Mucosa of stomach (tissue), 1 donor: ENCODE data around the gene ANP32E.
A peak's percentile ranks its signal among the peaks of the same experiment; 100 is the strongest.

Source experiments
- H3K27me3 ChIP-seq: one replicate; pipeline ENCODE4 v1.7.0; 2013; ENCODE audit warnings: mild to moderate bottlenecking, low read length; ENCODE audit not compliant: control insufficient read depth, insufficient read depth
- H3K36me3 ChIP-seq: one replicate; pipeline ENCODE4 v1.7.0; 2013; ENCODE audit warnings: low read length; ENCODE audit not compliant: control insufficient read depth, insufficient read depth
- H3K4me1 ChIP-seq: one replicate; pipeline ENCODE4 v1.7.0; 2013; ENCODE audit warnings: mild to moderate bottlenecking, low read length; ENCODE audit not compliant: control insufficient read depth, insufficient read depth
- H3K4me3 ChIP-seq: one replicate; pipeline ENCODE4 v1.7.0; 2013; ENCODE audit warnings: low read length
- H3K9ac ChIP-seq: one replicate; pipeline ENCODE4 v1.7.0; 2013; ENCODE audit warnings: mild to moderate bottlenecking, low read length, moderate library complexity
- H3K9me3 ChIP-seq: one replicate; pipeline ENCODE4 v1.7.0; 2013; ENCODE audit warnings: mild to moderate bottlenecking, low read length, moderate library complexity; ENCODE audit not compliant: control insufficient read depth
- donor health status: Pancreatic carcinoma.

Gene ANP32E

GRCh38 chr1:150267896-150268295, 32.0 kb upstream of the ANP32E start:
- H3K27me3 ChIP-seq = no peaks in the 10 kb centered on the region
- H3K9ac ChIP-seq = peak overlapping the region; percentile 100
- no peaks in the 10 kb centered on the region for H3K9me3 ChIP-seq
- peaks cover 25% of the 10 kb centered on the region for H3K4me1 ChIP-seq
- peak overlapping the region; percentile 98 for H3K4me3 ChIP-seq
- no peaks in the 10 kb centered on the region for H3K36me3 ChIP-seq

- peaks cover 4% of the 10 kb centered on the region for H3K9me3 ChIP-seq
- peaks cover 55% of the 10 kb centered on the region for H3K4me1 ChIP-seq
- no peaks in the 10 kb centered on the region for H3K27me3 ChIP-seq
- H3K4me3 ChIP-seq = no peak overlapping the region
- H3K9ac ChIP-seq = peak overlapping the region; percentile 70
- no peaks in the 10 kb centered on the region for H3K36me3 ChIP-seq
Observed at GRCh38 chr1:150263549-150263948, 27.6 kb upstream of the ANP32E start.

GRCh38 chr1:150262388-150263320, 26.7 kb upstream of the ANP32E start:
- Histone ChIP-seq H3K36me3 (no peaks in the 10 kb centered on the region), H3K4me3 (no peak overlapping the region), H3K9me3 (peaks cover 4% of the 10 kb centered on the region), H3K9ac (peak overlapping the region; percentile 70), H3K27me3 (peaks cover 3% of the 10 kb centered on the region), H3K4me1 (peaks cover 50% of the 10 kb centered on the region)

- Histone ChIP-seq H3K9me3 (peaks cover 4% of the 10 kb centered on the region), H3K36me3 (no peaks in the 10 kb centered on the region), H3K4me3 (no peak overlapping the region), H3K27me3 (peaks cover 7% of the 10 kb centered on the region), H3K4me1 (peaks cover 46% of the 10 kb centered on the region), H3K9ac (no peak overlapping the region)
Observed at GRCh38 chr1:150261367-150261766, 25.5 kb upstream of the ANP32E start.

GRCh38 chr1:150259758-150260669, 24.1 kb upstream of the ANP32E start:
- H3K4me3 ChIP-seq = peak overlapping the region; percentile 25

GRCh38 chr1:150259217-150259616, 23.3 kb upstream of the ANP32E start:
- no peak overlapping the region for H3K4me3 ChIP-seq
- H3K27me3 ChIP-seq = peaks cover 7% of the 10 kb centered on the region
- H3K9ac ChIP-seq = peak overlapping the region; percentile 51
- H3K4me1 ChIP-seq = peaks cover 54% of the 10 kb centered on the region
- peaks cover 4% of the 10 kb centered on the region for H3K9me3 ChIP-seq
- no peaks in the 10 kb centered on the region for H3K36me3 ChIP-seq

More at GRCh38 chr1:150259758-150260669, 24.1 kb upstream of the ANP32E start:
- peaks cover 4% of the 10 kb centered on the region for H3K9me3 ChIP-seq
- peaks cover 54% of the 10 kb centered on the region for H3K4me1 ChIP-seq
- peak overlapping the region; percentile 51 for H3K9ac ChIP-seq
- no peaks in the 10 kb centered on the region for H3K36me3 ChIP-seq
- H3K27me3 ChIP-seq = peaks cover 7% of the 10 kb centered on the region

- Histone ChIP-seq H3K4me1 (peaks cover 47% of the 10 kb centered on the region), H3K27me3 (peaks cover 7% of the 10 kb centered on the region), H3K9ac (no peak within 1 kb of the TSS), H3K4me3 (no peak within 1 kb of the TSS), H3K9me3 (peaks cover 4% of the 10 kb centered on the region), H3K36me3 (no peaks in the 10 kb centered on the region)
Observed at GRCh38 chr1:150257624-150258585, 22.0 kb upstream of the ANP32E start, which contains the start of gene CA14. TSS of gene CA14 (plus strand) at chr1:150257774. CDS start at chr1:150258129, 355 bp downstream.

GRCh38 chr1:150256554-150257341, 20.8 kb upstream of the ANP32E start:
- peaks cover 7% of the 10 kb centered on the region for H3K27me3 ChIP-seq
- H3K4me3 ChIP-seq = no peak overlapping the region
- H3K9me3 ChIP-seq = peaks cover 4% of the 10 kb centered on the region
- H3K36me3 ChIP-seq = no peaks in the 10 kb centered on the region
- peaks cover 36% of the 10 kb centered on the region for H3K4me1 ChIP-seq
- no peak overlapping the region for H3K9ac ChIP-seq

- no peak overlapping the region for H3K4me3 ChIP-seq
- H3K4me1 ChIP-seq = peaks cover 31% of the 10 kb centered on the region
- H3K9ac ChIP-seq = no peak overlapping the region
- H3K36me3 ChIP-seq = no peaks in the 10 kb centered on the region
- H3K9me3 ChIP-seq = peaks cover 4% of the 10 kb centered on the region
- peaks cover 7% of the 10 kb centered on the region for H3K27me3 ChIP-seq
Observed at GRCh38 chr1:150256198-150256553, 20.3 kb upstream of the ANP32E start.

GRCh38 chr1:150249936-150250335, 14.0 kb upstream of the ANP32E start:
- no peaks in the 10 kb centered on the region for H3K4me1 ChIP-seq
- no peaks in the 10 kb centered on the region for H3K36me3 ChIP-seq
- H3K9ac ChIP-seq = no peak overlapping the region
- H3K27me3 ChIP-seq = no peaks in the 10 kb centered on the region
- H3K4me3 ChIP-seq = no peak overlapping the region
- H3K9me3 ChIP-seq = no peaks in the 10 kb centered on the region
